H7 (cell line): ENCODE data around the gene RPL38. TPM values are rescaled to one million over a fixed set of nuclear protein-coding genes. Genes with fewer than 3 reads are reported as not detected.

ENCODE experiments used
- DNase-seq: peaks from one replicate; pipeline ENCODE4 v3.0.0; 2012
- H3K27me3 ChIP-seq: 2 replicates; pipeline ENCODE4 v1.6.0; 2011; ENCODE audit warnings: mild to moderate bottlenecking, low read length; ENCODE audit not compliant: control insufficient read depth, insufficient read depth
- H3K36me3 ChIP-seq: replicated peaks from 2 replicates; pipeline ENCODE4 v1.5.1; 2011; ENCODE audit warnings: low read length; ENCODE audit not compliant: control insufficient read depth, insufficient read depth
- H3K4me3 ChIP-seq: 2 replicates; pipeline ENCODE4 v1.5.1; 2011; ENCODE audit warnings: low read depth, mild to moderate bottlenecking, control low read depth, low read length, moderate library complexity; ENCODE audit not compliant: insufficient read depth
- total RNA-seq: library from RNA; depleted of rRNA; stranded (reverse); fragments of >200 nt; shearing (Covaris generic); gene quantifications from 2 replicates; pipeline ENCODE4 v1.2.3, GENCODE V29; 2014; rRNA removed

Gene RPL38
- total RNA-seq, 1 experiment from 2014 or later, result 1,534 TPM

- peak; percentile 67 for DNase-seq
- no peaks in the 10 kb centered on the region for H3K36me3 ChIP-seq
- H3K27me3 ChIP-seq, result no peaks in the 10 kb centered on the region
- no peak overlapping the region for H3K4me3 ChIP-seq
Measured at GRCh38 chr17:74252211-74252610, 48.7 kb downstream of the RPL38 start.

- H3K27me3 ChIP-seq, result no peaks in the 10 kb centered on the region
- H3K4me3 ChIP-seq, result no peak overlapping the region
- H3K36me3 ChIP-seq, result no peaks in the 10 kb centered on the region
- DNase-seq, result no peak
Measured at GRCh38 chr17:74253036-74253435, 49.6 kb downstream of the RPL38 start.

- DNase-seq, result no peak
- Histone ChIP-seq H3K4me3 (no peak overlapping the region), H3K27me3 (no peaks in the 10 kb centered on the region), H3K36me3 (no peaks in the 10 kb centered on the region)
Measured at GRCh38 chr17:74257311-74257710, 53.8 kb downstream of the RPL38 start.

- peak; percentile 80 for DNase-seq
- H3K4me3 ChIP-seq, result no peak overlapping the region
- H3K27me3 ChIP-seq, result no peaks in the 10 kb centered on the region
- no peaks in the 10 kb centered on the region for H3K36me3 ChIP-seq
Measured at GRCh38 chr17:74259667-74260524, 56.4 kb downstream of the RPL38 start.

Other genes starting within 250 kb of the RPL38 start
- 2.5 and 7.4 TPM in 2 replicates for gene TTYH2, start 9.9 kb downstream of the RPL38 start, total RNA-seq
- not detected in 2 replicates for gene DNAI2, start 70.6 kb downstream of the RPL38 start, total RNA-seq
- 0.52 and 1.1 TPM in 2 replicates for gene KIF19, start 122.5 kb downstream of the RPL38 start, total RNA-seq
- 1.3 and 1.4 TPM in 2 replicates for gene BTBD17, start 158.2 kb downstream of the RPL38 start, total RNA-seq
- not detected in 2 replicates for gene GPR142, start 163.8 kb downstream of the RPL38 start, total RNA-seq
- gene GPRC5C, start 228.4 kb downstream of the RPL38 start, total RNA-seq, result 35.3 and 48.8 TPM in 2 replicates